Psoas muscle (tissue), 8 donors: ENCODE data around the gene BNIP5. TPM values are rescaled to one million over a fixed set of nuclear protein-coding genes. Genes with fewer than 3 reads are reported as not detected.

Source experiments
- ATAC-seq, 4 donors: fragments of 200-7000 bp; cut with Tn5 transposase; one replicate each; pipeline ENCODE4 v1.9.1; 2020; ENCODE audit warnings: moderate library complexity in 3 of 4, mild to moderate bottlenecking in 2 of 4
- DNase-seq, 2 donors: peaks; one replicate each; pipeline ENCODE4 v3.0.0-alpha.2; 2020
- H3K27ac ChIP-seq: fragments of 200-600 bp; one replicate; pipeline ENCODE4 v1.8.0; 2022
- H3K27me3 ChIP-seq, 3 donors: fragments of 200-600 bp in 1 of 3; one replicate each; pipeline versions ENCODE4 v1.6.1 to v1.8.0; 2013 to 2022; ENCODE audit warnings: low read length in 2 of 3, mild to moderate bottlenecking in 2 of 3, moderate library complexity in 1 of 3; ENCODE audit not compliant: insufficient read depth in 3 of 3
- H3K36me3 ChIP-seq, 2 donors: fragments of 200-600 bp in 1 of 2; one replicate each; pipeline versions ENCODE4 v1.6.1 to v1.8.0; 2013 to 2022; ENCODE audit warnings: low read depth in 1 of 2, mild to moderate bottlenecking in 1 of 2, moderate library complexity in 1 of 2; ENCODE audit not compliant: insufficient read depth in 1 of 2
- H3K4me1 ChIP-seq: fragments of 200-600 bp; one replicate; pipeline ENCODE4 v1.8.0; 2022
- H3K4me3 ChIP-seq: fragments of 200-600 bp; one replicate; pipeline ENCODE4 v1.8.0; 2022; ENCODE audit warnings: mild to moderate bottlenecking
- H3K9me3 ChIP-seq: fragments of 200-600 bp; one replicate; pipeline ENCODE4 v1.8.0; 2022
- CTCF ChIP-seq: fragments of 200-600 bp; IDR thresholded peaks from one replicate; pipeline ENCODE4 v1.8.0; 2022; ENCODE audit warnings: antibody characterized with exemption
- WGBS, 3 donors: extraction: QIAGEN DNeasy Blood & Tissue Kit; methylation state at CpG; one replicate each; pipeline versions ENCODE4 v1.1.6 to v1.1.7; 2013; 5-methylcytosine and 5-hydroxymethylcytosine counted together
- intact Hi-C, 2 donors: fragments of 100-400 bp; cut with DNase I; formaldehyde crosslinking; loops; one replicate each; pipeline versions ENCODE4 v1.11.0 to v1.14.2; 2022
- polyA plus RNA-seq, 3 donors: library from polyadenylated mRNA; stranded (reverse); fragments of 200-250 nt; gene quantifications; one replicate each; pipeline ENCODE4 v1.2.3, GENCODE V29; 2013
- total RNA-seq, 4 donors: library from RNA; stranded (reverse); fragmentation: NEBNext Ultra II Directional in 2 of 4; extraction: Animal tissue kit (Norgen Biotek cat#: 25700) in 2 of 4; gene quantifications; one replicate each; pipeline versions ENCODE4 v1.2.1 to v1.2.4, GENCODE V29; 2021 to 2023
- donor health status: healthy with polysubstance abuse.
- donor health status: DM: no; HTN: no; CAD: no; lungs with moderate emphysema.
- donor health status: Bipolar disorder and iron deficiency.
- donor health status: healthy.
- donor health status: DM: yes; HTN: yes; CAD: no.
- donor health status: DM: no; HTN: no; CAD: no.
- donor health status: DM: no; HTN: no; CAD: no.
- donor health status: DM: yes; HTN: yes; CAD: no.

Gene BNIP5
- total and polyA plus RNA-seq, 7 donors, result 0.01 TPM; not detected in 6

- H3K36me3 ChIP-seq, result no peaks in the 10 kb centered on the region
- intact Hi-C loops, result no loop called here
- H3K9me3 ChIP-seq, result no peaks in the 10 kb centered on the region
- no peaks in the 10 kb centered on the region for H3K4me1 ChIP-seq
- ATAC-seq (no peak), DNase-seq (no peak)
- H3K27ac ChIP-seq, result no peak overlapping the region
- WGBS, 3 donors, result 75 to 77% (median 75%) methylated on average over 1 of the region's 1 CpG
- no peak overlapping the region for H3K4me3 ChIP-seq
- TF ChIP-seq CTCF, result no peak
- H3K27me3 ChIP-seq, result peaks cover 8 to 54% (median 8%) of the 10 kb centered on the region in 3 donors
Observed at GRCh38 chr6:36285797-36286196, 50.9 kb downstream of the BNIP5 start.

DNA sequence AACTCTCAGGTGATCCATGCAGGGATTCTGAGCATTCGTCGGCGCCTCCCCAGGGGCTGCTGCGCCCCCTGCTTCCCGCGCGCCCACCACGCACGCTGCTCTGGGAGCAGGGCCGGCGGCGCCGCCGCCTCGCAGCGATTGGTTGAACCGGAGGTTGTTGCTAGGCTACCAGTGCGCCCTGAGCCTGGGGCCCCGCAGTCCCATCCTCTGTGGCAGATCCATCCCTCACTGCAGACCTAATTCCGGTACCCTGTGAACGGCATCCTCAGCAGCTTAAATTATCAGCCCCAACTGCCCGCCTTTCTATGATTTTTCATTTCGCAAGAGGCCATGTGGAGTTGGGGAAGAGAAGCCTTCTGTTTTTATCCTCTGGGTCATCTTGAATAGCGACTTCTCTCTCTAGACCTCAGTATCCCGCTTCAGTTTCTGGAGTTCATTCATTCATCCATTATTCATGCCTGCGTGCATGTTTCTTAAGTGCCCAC, 51.5 kb downstream of the BNIP5 start:
- Histone ChIP-seq H3K4me3 (no peak overlapping the region), H3K27me3 (peaks cover 8 to 54% (median 8%) of the 10 kb centered on the region in 3 donors), H3K36me3 (no peaks in the 10 kb centered on the region), H3K9me3 (no peaks in the 10 kb centered on the region), H3K4me1 (no peaks in the 10 kb centered on the region), H3K27ac (no peak overlapping the region)
- no peak for DNase-seq
- no peak for ATAC-seq
- 10 to 13% (median 11%) methylated on average over 25 to 26 of the region's 26 CpGs for WGBS, 3 donors
- intact Hi-C loops, result no loop called here
- TF ChIP-seq CTCF, result no peak

GRCh38 chr6:36284359-36284758, 52.3 kb downstream of the BNIP5 start:
- WGBS, 3 donors, result 91 to 98% (median 94%) methylated on average over 1 of the region's 1 CpG
- DNase-seq (no peak), ATAC-seq (no peak)
- Histone ChIP-seq H3K27ac (no peak overlapping the region), H3K4me3 (no peak overlapping the region), H3K27me3 (peaks cover 8 to 47% (median 11%) of the 10 kb centered on the region in 3 donors), H3K36me3 (no peaks in the 10 kb centered on the region), H3K9me3 (no peaks in the 10 kb centered on the region), H3K4me1 (no peaks in the 10 kb centered on the region)
- intact Hi-C loops, result no loop called here
- TF ChIP-seq CTCF, result no peak

GRCh38 chr6:36283608-36284007, 53.1 kb downstream of the BNIP5 start:
- Histone ChIP-seq H3K4me1 (no peaks in the 10 kb centered on the region), H3K27me3 (peaks cover 8 to 46% (median 14%) of the 10 kb centered on the region in 3 donors), H3K36me3 (no peaks in the 10 kb centered on the region), H3K9me3 (no peaks in the 10 kb centered on the region), H3K27ac (no peak overlapping the region), H3K4me3 (no peak overlapping the region)
- ATAC-seq, result no peak
- intact Hi-C loops, result no loop called here
- TF ChIP-seq CTCF, result no peak
- WGBS, 3 donors, result 63 to 78% (median 73%) methylated on average over 1 of the region's 1 CpG
- no peak for DNase-seq

- ATAC-seq, result no peak
- Histone ChIP-seq H3K4me3 (no peak overlapping the region), H3K36me3 (no peaks in the 10 kb centered on the region), H3K4me1 (no peaks in the 10 kb centered on the region), H3K9me3 (no peaks in the 10 kb centered on the region), H3K27ac (no peak overlapping the region), H3K27me3 (peaks cover 8 to 37% (median 14%) of the 10 kb centered on the region in 3 donors)
- intact Hi-C loops, result no loop called here
- no peak for DNase-seq
- no peak for TF ChIP-seq CTCF
- WGBS, 3 donors, result 79 to 88% (median 84%) methylated on average over 4 of the region's 4 CpGs
Observed at GRCh38 chr6:36280983-36281382, 55.7 kb downstream of the BNIP5 start.
